ENCODE results near the gene HTR1D.

DNA sequence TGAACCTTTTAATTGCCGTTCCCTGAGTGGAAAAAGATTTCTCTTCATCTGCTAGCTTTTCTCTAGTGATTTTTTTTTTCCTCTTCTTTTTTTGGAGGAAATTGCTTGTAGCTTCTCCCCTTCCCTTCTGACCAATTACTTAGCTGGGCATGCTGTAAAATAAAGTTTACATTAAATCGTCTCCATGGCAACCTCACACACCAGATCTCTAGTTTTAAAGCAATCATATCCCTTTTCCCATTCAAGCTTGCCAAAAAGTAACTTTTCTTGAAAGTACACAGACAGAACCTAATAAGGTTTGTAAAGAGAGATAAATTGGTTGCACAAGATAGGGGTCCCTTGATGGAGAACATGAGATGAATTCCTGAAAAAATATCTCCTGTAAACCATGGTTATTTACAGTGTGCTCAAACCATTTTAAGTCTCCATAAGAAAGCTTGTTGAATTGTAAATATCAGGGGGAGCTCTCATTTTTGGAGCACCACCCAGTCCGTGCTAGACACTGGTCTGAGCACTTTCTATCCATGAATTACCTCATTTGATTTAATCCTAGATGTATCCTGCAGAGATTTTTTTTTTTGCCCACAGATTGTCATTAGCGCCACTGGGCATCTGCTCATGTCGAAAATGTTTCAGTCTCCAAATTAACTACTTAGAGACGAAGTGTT, 32.6 kb upstream of the HTR1D start:
- no peak for TF ChIP-seq POLR2AphosphoS5 (IDR thresholded peaks at IDR 0.05; ENCODE audit: borderline replicate concordance, low read depth, low read length)
- TF ChIP-seq EZH2 (IDR thresholded peaks at IDR 0.05), result no peak
